Stimulated activated CD4-positive, alpha-beta T cell treated with anti-CD3 and anti-CD28 coated beads, Interleukin-15, amount 100 ng/mL, for 24 hours (primary cell): ENCODE data around the gene ARRB2.

Experiments
- DNase-seq: peaks from one replicate; pipeline ENCODE4 v3.0.0-alpha.2; 2020

The ARRB2 gene

GRCh38 chr17:4733073-4733531 is 22.7 kb downstream of the ARRB2 start:
- no peak for DNase-seq

DNA sequence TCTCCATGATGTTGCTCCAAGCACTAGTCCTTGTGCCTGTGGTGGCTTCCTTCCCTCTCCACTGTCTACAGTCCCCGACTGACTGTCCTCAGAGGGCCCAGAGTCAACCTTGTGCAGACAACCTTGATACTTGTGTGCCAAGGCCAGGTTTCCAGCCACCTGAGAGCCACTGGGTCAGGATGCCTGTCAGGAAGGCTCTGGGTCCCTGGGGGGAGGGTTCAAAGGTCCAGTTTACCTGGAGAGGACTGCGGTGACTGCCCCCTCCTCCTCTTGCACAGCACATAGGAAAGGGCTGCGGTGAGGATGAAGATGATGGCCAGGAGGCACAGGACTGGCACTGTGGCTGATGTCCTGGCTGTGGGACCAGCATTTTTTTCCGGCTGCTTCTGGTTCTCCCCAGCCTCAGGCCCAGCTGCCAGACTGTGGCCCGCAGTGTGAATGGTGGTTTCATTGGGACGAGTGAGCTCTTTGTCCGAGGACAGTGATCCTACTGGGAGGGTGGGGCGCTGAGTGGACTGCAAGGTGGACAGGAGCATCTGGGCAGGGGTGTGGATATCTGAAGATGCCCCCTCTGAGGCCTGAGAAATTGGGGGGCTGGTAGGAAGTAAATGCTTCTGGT is 24.5 kb downstream of the ARRB2 start:
- DNase-seq, result no peak

DNA sequence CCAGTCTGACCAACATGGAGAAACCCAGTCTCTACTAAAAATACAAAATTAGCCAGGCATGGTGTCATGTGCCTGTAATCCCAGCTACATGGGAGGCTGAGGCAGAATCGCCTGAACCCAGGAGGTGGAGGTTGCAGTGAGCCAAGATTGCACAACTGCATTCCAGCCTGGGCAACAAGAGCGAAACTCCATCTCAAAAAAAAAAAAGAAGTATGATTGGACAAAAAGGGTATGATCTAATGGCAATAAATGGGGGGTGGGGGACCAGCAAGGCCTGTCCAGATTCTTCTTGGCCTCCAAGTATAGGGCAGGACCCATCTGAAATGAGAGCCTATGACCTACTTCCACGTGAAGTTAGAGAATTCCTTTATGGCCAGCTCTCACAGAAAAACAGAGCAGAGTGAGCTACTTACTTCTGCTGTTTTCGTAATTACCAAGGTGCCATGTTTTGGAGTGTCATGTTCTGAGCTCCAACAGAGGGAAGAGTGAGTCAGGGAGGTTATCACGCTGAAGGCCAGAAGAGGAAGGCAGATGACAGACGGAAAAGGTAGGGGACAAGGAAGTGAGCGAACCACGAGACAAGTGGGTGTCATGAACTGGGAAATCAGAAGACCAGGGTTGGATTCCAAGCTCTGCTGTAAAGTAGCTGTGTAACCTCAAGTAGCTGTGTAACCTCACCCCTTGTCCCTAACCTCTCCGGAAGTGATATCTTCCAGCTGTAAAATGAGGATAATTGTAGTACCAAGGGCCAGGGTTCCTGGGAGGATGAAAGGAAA is 25.6 kb downstream of the ARRB2 start:
- no peak for DNase-seq

GRCh38 chr17:4738136-4739121 is 28.0 kb downstream of the ARRB2 start:
- no peak for DNase-seq

DNA sequence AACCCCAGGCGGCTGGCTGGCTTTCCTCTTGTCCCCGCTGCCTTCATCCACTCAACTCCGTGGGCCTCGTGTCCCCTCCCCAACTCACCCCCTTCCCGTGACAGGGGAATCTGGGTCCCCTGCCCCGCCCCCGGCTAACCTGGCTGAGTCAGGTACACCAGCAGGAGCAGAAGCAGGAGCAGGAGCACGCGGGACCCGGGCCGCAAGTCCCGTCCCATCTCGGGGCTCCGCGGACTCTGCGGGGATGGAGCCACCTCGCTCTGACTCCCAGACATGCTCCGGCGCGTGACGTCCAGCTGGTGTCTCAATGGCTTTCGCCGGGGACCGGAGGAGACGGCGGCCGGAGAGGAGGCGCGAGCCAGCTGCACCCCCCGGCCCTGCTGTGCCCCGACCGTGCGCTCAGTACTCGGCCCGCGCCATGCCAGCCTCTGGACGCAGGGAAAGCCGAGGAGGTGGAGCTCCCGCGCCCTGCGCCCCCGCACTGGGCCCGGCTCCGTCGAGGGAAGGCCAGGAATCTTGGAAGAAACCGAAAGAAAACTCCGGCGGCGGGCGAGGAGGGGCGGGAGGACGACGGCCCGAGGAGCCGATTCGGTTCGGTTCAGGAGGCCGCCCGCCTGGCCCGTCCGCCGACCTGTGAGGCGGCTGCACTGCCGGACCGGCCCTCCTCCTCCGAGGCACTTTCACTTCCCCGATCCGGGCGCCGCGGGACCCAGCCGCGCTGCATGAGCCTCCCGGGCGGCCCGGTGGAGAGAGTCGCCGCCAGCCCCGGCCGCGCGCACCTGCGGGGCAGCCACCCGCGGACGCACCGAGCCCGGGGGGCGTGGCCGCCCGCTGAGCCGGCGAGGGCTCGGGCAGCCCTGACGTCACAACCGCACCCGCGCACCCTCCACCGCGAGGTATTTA is 28.9 kb downstream of the ARRB2 start, which contains the start of the genes CXCL16 and ZMYND15:
TSS of gene CXCL16 (minus strand) at position 807 of the 903 bp plus-strand sequence. CDS start at position 218, 589 bp downstream.
TSS of gene ZMYND15 (plus strand) at position 712 of the 903 bp plus-strand sequence. CDS start 716 bp downstream, outside the sequence.
- peak; percentile 67 for DNase-seq

DNA sequence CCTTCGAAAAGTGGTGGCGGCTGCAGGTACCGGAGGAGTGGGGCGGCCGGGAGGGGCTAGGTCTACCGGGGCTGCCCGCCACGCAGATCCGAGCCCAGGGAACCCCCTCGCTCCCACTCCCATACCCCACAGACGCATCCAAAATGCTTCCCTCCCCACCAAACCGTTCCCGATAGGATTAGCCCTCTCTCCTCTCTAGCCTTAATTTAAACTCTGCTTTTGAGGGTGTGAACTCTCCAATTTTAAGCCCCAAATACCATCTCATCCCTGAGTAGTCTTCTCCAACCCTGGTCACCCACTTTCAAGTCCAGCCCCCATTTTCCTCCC is 29.6 kb downstream of the ARRB2 start:
- no peak for DNase-seq

GRCh38 chr17:4740584-4740983 is 30.2 kb downstream of the ARRB2 start:
- DNase-seq, result no peak

DNA sequence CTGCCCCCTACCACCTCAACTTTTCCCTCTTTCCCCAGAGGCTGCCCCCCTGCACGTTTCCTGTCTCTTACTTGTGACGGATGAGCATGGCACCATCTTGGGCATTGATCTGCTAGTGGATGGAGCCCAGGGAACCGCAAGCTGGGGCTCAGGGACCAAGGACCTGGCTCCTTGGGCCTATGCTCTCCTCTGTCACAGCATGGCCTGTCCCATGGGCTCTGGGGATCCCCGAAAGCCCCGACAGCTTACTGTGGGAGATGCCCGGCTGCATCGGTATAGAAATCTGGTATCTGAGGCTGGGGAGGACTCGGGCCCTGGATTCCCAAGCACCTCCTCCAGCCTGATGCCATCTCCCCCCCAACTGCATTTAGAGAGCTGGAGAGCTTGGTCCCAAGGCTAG is 31.1 kb downstream of the ARRB2 start:
- DNase-seq, result no peak

DNA sequence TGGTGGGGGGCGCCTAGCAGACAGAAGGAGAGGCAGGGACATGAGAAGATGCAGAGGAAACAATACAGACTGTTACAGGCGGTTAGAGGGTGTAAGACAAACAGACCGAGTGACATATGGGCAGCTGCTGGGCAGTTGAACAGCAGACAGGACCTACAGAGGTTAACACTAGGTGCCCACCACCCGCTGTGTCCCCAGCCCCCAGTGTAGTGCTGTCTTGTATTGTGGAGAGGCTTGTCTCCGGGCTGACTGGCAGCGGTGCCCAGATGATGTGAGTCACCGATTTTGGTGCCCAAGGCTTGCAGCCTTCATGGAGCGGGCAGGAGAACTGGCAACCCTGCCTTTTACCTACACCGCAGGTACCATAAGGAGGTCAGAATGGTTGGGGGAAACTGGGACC is 31.7 kb downstream of the ARRB2 start:
- DNase-seq, result no peak

DNA sequence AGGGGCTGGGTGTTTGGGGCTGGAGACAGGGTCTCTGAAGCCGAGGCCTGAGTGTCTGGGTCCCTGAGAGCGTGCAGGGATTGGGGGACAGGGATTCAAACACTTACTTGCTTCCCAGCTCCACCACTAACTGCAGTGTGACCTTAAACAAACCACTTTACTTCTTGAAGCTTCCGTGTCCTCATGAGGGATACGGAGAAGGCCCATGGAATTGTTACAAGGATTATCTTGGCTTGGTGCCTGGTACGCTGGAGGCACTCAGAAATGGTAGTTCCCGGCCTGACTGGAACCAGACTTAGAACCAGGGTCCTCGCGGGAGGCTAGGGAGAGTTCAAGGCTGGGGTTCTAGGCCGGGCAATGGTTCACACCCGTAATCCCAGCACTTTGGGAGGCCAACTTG is 32.2 kb downstream of the ARRB2 start:
- no peak for DNase-seq

DNA sequence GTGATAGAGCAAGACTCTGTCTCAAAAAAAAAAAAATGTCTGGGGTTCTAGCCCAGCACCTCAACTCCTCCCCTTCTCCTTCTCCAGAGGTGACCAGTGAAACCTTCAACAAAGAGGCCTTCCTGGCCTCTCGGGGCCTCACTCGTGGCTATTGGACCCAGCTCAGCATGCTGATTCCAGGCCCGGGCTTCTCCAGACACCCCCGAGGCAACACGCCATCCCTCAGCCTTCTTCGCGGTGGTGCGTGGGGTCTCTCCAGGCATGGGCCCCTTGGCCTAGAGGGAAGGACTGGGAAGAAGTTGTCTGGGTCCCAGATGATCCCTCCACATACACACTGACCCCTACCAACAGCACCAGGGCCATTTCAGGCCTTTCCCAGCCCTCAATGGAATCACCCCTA is 32.8 kb downstream of the ARRB2 start:
- DNase-seq, result no peak

- no peak for DNase-seq
Observed at GRCh38 chr17:4743898-4744297, 33.5 kb downstream of the ARRB2 start.

DNA sequence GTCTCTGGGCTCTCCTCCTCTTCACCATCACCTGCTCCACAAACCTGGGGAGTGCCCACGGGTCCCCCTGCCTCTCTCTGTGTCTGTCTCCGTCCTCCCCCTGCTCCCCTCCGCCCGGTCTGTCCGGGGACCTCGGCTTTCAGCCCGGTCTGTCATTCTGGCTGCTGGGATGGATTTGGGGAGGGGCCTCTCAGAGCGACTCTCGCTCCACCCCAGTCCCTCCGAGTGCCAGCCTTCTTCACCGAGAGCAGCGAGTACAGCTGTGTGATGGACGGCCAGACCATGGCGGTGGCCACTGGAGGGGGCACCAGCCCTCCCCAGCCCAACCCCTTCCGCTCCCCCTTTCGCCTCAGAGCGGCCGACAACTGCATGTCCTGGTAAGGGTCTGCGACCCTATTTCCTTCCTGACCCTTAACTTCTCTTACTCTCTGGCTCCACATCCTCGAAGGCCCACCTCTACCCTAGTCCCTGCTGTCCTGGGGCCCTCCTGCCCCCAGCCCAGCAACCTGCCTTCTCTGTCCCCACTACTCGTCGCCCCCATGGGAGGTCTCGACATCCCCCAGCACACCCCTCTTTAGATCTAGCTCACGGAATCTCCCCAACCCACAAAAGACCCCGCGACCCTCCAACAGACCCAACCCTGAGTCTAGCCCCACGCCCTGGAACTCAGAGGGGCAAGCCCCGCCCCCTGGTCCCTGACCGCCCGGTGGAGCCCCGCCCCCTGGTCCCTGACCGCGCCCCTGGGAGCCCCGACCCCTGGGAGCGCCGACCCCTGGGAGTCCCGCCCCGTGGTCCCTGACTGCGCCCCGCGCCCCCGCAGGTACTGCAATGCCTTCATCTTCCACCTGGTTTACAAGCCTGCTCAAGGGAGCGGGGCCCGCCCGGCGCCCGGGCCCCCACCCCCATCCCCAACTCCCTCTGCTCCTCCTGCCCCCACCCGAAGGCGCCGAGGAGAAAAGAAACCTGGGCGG is 34.9 kb downstream of the ARRB2 start:
- no peak for DNase-seq

DNA sequence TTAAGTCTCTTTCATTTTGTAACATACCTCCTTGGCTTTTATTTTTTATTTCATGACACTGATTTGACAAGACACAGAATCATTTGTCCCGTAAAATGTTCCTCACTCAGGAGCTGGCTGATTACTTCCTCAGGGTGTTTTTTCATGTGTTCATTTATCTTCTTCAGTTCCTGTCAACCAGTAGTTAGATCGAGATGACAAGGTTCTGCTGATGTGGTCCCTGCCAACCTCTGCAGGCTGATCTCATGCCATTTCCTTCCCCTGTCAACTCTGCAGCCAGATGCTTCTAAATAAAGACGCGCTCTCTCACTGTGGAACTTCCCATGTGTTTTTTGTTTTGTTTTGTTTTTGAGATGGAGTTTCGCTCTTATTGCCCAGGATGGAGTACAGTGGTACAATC is 37.4 kb downstream of the ARRB2 start:
- DNase-seq, result no peak

DNA sequence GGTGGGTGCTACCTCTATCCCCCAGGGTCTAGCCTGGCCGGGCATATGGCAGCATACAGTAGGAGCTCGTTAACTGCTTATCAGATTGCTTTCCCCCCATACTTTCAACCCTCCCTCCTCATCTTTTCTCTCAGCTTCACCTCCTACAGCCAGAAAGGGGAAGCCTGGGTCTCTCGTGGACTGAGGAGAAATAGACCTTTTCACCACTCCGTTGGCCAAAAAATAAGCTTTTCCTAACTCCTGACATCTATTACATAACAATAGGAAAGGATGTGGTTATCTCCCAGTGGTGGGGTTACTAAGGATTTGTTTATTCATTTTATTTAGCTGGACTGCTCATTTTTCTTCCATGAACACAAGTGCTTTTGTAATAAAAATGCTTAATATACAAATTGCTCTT is 38.3 kb downstream of the ARRB2 start:
- no peak for DNase-seq

- DNase-seq, result no peak
Observed at GRCh38 chr17:4750606-4751005, 40.2 kb downstream of the ARRB2 start.

GRCh38 chr17:4751932-4752331 is 41.5 kb downstream of the ARRB2 start:
- no peak for DNase-seq

- no peak for DNase-seq
Observed at GRCh38 chr17:4753392-4753791, 43.0 kb downstream of the ARRB2 start.

DNA sequence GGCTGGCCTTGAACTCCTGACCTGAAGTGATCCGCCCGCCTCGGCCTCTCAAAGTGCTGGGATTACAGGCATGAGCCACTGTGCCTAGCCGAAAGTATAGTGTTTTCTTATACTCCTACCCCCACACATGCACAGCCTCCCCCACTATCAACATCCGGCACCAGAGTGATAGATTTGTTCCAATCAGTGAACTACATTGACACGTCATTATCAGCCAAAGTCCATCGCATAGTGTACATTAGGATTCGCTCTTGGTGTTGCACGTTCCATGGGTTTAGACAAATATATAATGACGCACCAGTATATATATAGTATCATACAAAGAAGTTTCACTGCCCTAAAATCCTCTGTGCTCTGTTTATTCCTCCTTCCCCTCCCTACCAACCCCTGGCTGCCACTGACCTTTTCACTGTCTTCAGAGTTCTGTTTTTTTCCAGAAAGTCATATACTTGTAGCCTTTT is 49.4 kb downstream of the ARRB2 start:
- DNase-seq, result no peak

DNA sequence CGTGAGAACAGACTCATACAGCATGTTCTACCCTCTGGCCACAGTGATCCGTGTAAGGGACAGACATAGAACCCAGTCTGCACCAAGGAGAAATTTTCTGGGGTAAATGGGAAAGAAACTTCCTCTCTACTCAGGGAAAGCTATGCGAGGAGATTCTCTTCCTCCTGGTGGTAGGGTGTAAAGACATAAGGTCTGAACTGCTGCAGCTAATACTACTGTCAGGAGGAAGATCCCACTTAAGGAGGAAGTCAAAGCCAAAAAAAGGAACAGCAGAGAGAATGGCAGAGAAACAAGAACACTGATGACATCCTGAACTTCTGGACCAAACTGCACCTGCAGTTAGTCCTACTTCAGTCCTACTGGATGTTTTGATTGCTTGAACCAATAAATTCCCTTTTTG is 54.2 kb downstream of the ARRB2 start:
- no peak for DNase-seq

- DNase-seq, result no peak
Observed at GRCh38 chr17:4766201-4766600, 55.8 kb downstream of the ARRB2 start.
